Left kidney (tissue), 2 donors: Measurements from ENCODE around the gene MAN1A2. TPM values are rescaled to one million over a fixed set of nuclear protein-coding genes. Genes with fewer than 3 reads are reported as not detected.

Source experiments
- DNase-seq: peaks from one replicate; pipeline ENCODE4 v3.0.0-alpha.2; 2013
- polyA plus RNA-seq: library from polyadenylated mRNA; unstranded; fragments of 120-200 nt; gene quantifications from one replicate; pipeline ENCODE4 v1.2.1, GENCODE V29; 2013; ENCODE audit not compliant: insufficient read length

Gene MAN1A2
- polyA plus RNA-seq, 1 donor = 48.5 TPM

DNA sequence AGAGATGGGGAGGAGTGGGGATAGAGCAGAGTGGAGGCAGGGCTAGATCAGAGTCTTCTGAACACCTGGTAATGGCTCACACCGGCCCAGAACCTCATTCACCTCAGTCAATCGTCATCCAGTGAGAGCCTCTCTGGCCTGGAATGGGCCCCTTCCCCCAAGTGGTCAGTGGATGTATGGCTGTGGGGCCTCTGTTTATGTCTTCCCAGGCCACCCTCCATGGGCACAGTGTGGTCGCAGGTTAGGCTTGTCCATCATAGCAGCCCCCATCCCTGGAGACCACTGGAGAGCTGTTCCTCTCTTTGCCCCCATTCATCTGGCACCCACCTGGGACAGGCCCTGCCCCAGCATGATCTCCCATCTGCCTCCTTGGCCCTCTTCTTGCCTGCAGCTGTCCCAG lies 209.0 kb downstream of the MAN1A2 start:
- no peak for DNase-seq

DNA sequence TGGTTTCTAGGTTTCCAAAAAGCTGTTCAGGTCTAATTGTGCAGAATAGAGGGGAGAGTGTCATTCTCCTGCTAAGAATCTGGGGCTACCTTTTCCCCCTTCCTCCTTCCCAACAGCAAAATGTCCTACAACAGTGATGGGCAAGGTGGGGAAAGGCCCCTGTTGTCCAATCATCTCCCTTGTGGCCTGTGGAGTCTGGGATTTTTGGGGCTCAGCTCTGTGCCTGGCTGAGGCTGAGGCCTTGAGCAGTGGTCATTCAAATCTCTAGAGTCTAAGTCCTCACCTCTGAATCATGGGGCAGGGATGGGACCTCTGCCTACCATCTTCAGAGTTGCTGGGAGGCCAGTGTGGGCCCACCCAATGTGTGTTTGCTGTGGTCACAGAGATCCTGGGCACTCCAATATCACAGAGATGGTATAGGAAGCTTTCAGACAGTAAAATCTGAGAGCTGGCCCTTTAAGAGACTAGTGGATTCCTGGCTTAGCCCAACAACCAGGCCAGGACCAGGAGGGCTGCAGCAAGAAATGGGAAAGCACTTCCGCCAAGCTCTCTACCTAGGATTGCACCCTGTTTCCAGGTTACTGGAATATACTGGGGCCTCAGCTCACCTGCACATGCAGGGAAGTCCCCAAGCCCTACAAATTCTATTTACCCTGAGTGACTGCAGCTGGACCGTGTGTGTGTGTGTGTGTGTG lies 210.1 kb downstream of the MAN1A2 start:
- no peak for DNase-seq

DNA sequence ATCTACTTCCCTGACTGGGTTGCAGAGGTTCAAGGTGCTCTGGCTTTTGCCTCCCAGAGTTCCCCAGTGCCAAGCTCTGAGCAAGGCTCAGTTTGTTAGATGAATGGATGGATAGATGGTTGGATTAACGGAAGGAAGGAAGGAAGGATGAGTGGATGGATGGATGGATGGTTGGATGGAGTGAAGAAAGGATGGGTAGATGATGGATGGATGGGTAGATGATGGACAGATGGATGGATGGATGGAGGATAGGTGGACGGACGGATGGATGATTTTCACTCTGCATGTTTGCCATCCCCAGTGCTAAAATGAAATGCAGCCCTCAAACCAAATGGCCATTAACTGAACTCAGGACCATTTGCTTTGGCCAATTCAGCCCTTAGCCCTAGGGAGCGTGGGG lies 211.2 kb downstream of the MAN1A2 start:
- no peak for DNase-seq

Other genes with a start within 250 kb of the MAN1A2 start
- 29.5 TPM for gene TRIM45, start 245.7 kb upstream of the MAN1A2 start, polyA plus RNA-seq
- 24.9 TPM for gene VTCN1, start 156.5 kb upstream of the MAN1A2 start, polyA plus RNA-seq
- gene TENT5C, start 238.6 kb downstream of the MAN1A2 start, polyA plus RNA-seq = 2.9 TPM